GM19351 (cell line): ENCODE results near the gene KRT15.

Source experiments
- ATAC-seq: cut with Tn5 transposase; IDR thresholded peaks from one replicate; pipeline ENCODE4 v1.9.1; 2021; ENCODE audit warnings: mild to moderate bottlenecking, moderate library complexity; ENCODE audit not compliant: unreplicated experiment

Gene KRT15

GRCh38 chr17:41484920-41485904 is 33.5 kb downstream of the KRT15 start:
- no peak for ATAC-seq

- ATAC-seq, result no peak
Observed at GRCh38 chr17:41483991-41484826, 34.5 kb downstream of the KRT15 start.

- ATAC-seq, result no peak
Observed at GRCh38 chr17:41483531-41483930, 35.2 kb downstream of the KRT15 start.

- ATAC-seq, result no peak
Observed at GRCh38 chr17:41481036-41481435, 37.7 kb downstream of the KRT15 start, which contains the start of gene KRT35. Gene KRT35 (minus strand): TSS chr17:41481151. CDS start chr17:41481097, 54 bp downstream.

- ATAC-seq, result no peak
Observed at GRCh38 chr17:41480581-41480980, 38.1 kb downstream of the KRT15 start.

GRCh38 chr17:41480136-41480535 is 38.6 kb downstream of the KRT15 start:
- ATAC-seq, result no peak

GRCh38 chr17:41478237-41478636 is 40.5 kb downstream of the KRT15 start:
- no peak for ATAC-seq

GRCh38 chr17:41476866-41477815 is 41.5 kb downstream of the KRT15 start:
- ATAC-seq, result no peak

- no peak for ATAC-seq
Observed at GRCh38 chr17:41475421-41475820, 43.3 kb downstream of the KRT15 start.

- no peak for ATAC-seq
Observed at GRCh38 chr17:41474863-41475262, 43.8 kb downstream of the KRT15 start.

GRCh38 chr17:41468346-41468745 is 50.3 kb downstream of the KRT15 start:
- ATAC-seq, result no peak

- no peak for ATAC-seq
Observed at GRCh38 chr17:41467561-41467960, 51.1 kb downstream of the KRT15 start.

GRCh38 chr17:41466988-41467387 is 51.7 kb downstream of the KRT15 start, which contains the start of gene KRT32:
Gene KRT32 (minus strand): TSS chr17:41467386. CDS start chr17:41467325, 61 bp downstream.
- no peak for ATAC-seq

GRCh38 chr17:41464682-41465081 is 54.0 kb downstream of the KRT15 start:
- no peak for ATAC-seq

- ATAC-seq, result no peak
Observed at GRCh38 chr17:41464173-41464572, 54.5 kb downstream of the KRT15 start.

GRCh38 chr17:41463746-41464145 is 54.9 kb downstream of the KRT15 start:
- no peak for ATAC-seq
